GM12878 (cell line): ENCODE results near the gene PROSER2. TPM values are rescaled to one million over a fixed set of nuclear protein-coding genes. Genes with fewer than 3 reads are reported as not detected.

Experiments used
- ATAC-seq: fragments of 200-7000 bp; cut with Tn5 transposase; 3 replicates; pipeline ENCODE4 v1.9.1; 2020; ENCODE audit warnings: mild to moderate bottlenecking, moderate library complexity
- BruUV-seq: library from RNA; stranded (reverse); fragments of 400-500 nt; replicated peaks from 2 replicates; lab custom pipeline; 2021; lab: Mats Ljungman, UMichigan
- CTCF ChIA-PET: fragments of 300-600 bp; sonication (Branson Sonifier 250); formaldehyde crosslinking; extraction: SDS; loops from one replicate; lab custom pipeline; 2021; ENCODE audit warnings: inconsistent platforms; lab: Yijun Ruan, JAX
- POLR2A ChIA-PET: fragments of 350-600 bp; formaldehyde crosslinking; extraction: SDS; loops from one replicate; lab custom pipeline; 2021; ENCODE audit warnings: inconsistent platforms; lab: Charles Lee
- RAD21 ChIA-PET: fragments of 300-600 bp; sonication (Branson Sonifier 250); formaldehyde crosslinking; loops from one replicate; lab custom pipeline; 2023; ENCODE audit warnings: antibody characterized with exemption; ENCODE audit not compliant: unreplicated experiment; lab: Charles Lee
- SMC1A ChIA-PET: fragments of 300-600 bp; sonication (Branson Sonifier 250); formaldehyde crosslinking; loops from one replicate; lab custom pipeline; 2023; ENCODE audit not compliant: unreplicated experiment, uncharacterized antibody; lab: Charles Lee
- DNase-seq: peaks from one replicate; pipeline ENCODE4 v3.0.0-alpha.2; 2011; ENCODE audit warnings: low read depth, low spot score
- FAIRE-seq: peaks from 3 replicates; lab custom pipeline; 2011; peaks lifted over from hg19 to GRCh38; lab: Jason Lieb, UNC
- H2AFZ ChIP-seq: 2 replicates; pipeline ENCODE4 v1.6.0; 2011; ENCODE audit warnings: low read depth, low read length, control low read depth; ENCODE audit not compliant: control insufficient read depth
- H3K27ac ChIP-seq: 2 replicates; pipeline ENCODE4 v1.5.1; 2011; ENCODE audit warnings: control low read depth; ENCODE audit not compliant: control insufficient read depth, insufficient read depth
- H3K27me3 ChIP-seq, 2 experiments: replicated peaks in 1 of 2; 2 replicates each; pipeline versions ENCODE4 v1.6.0 to v1.6.1; 2011; ENCODE audit warnings: low read length in 1 of 2; ENCODE audit not compliant: control insufficient read depth in 2 of 2, insufficient read depth in 2 of 2
- H3K36me3 ChIP-seq, 2 experiments: 2 replicates each; pipeline ENCODE4 v1.5.1; 2011; ENCODE audit warnings: low read length in 1 of 2; ENCODE audit not compliant: control insufficient read depth in 2 of 2, insufficient read depth in 2 of 2
- H3K4me1 ChIP-seq: 2 replicates; pipeline ENCODE4 v1.6.1; 2011; ENCODE audit warnings: mild to moderate bottlenecking, low read length, moderate library complexity, mixed read lengths; ENCODE audit not compliant: control insufficient read depth, insufficient read depth
- H3K4me2 ChIP-seq: 2 replicates; pipeline ENCODE4 v1.6.0; 2011; ENCODE audit warnings: control low read depth; ENCODE audit not compliant: control insufficient read depth, insufficient read depth
- H3K4me3 ChIP-seq: fragments of 200-600 bp; sonication (generic); 2 replicates; pipeline ENCODE4 v1.5.1; 2016
- H3K79me2 ChIP-seq: 2 replicates; pipeline ENCODE4 v1.6.0; 2011; ENCODE audit warnings: low read length; ENCODE audit not compliant: control insufficient read depth, insufficient read depth
- H3K9ac ChIP-seq: 2 replicates; pipeline ENCODE4 v1.8.0; 2011; ENCODE audit warnings: low read length, control low read depth, mixed read lengths; ENCODE audit not compliant: control insufficient read depth, insufficient read depth
- H3K9me3 ChIP-seq: replicated peaks from 3 replicates; pipeline ENCODE4 v1.5.1; 2011; ENCODE audit warnings: mild to moderate bottlenecking, low read length; ENCODE audit not compliant: control insufficient read depth, insufficient read depth
- H4K20me1 ChIP-seq: 2 replicates; pipeline ENCODE4 v1.6.0; 2011; ENCODE audit not compliant: control insufficient read depth, insufficient read depth
- EED ChIP-seq: sonication (generic); IDR thresholded peaks from 2 replicates; pipeline ENCODE4 v1.6.1; 2016; ENCODE audit warnings: antibody characterized with exemption, low read depth
- MTA3 ChIP-seq: IDR thresholded peaks from 2 replicates; pipeline ENCODE4 v1.6.1; 2012; ENCODE audit warnings: low read length, inconsistent platforms, borderline replicate concordance
- NR2C2 ChIP-seq: IDR thresholded peaks from 2 replicates; pipeline ENCODE4 v1.6.1; 2011; ENCODE audit warnings: borderline replicate concordance, low read depth; ENCODE audit not compliant: control insufficient read depth, insufficient read length
- WGBS: methylation state at CpG from one replicate; pipeline ENCODE4 v1.1.6; 2016; ENCODE audit warnings: low lambda C conversion rate; ENCODE audit not compliant: insufficient replicate concordance, insufficient coverage; ENCODE audit errors: missing lambda C conversion rate; 5-methylcytosine and 5-hydroxymethylcytosine counted together
- in situ Hi-C: fragments of 300-500 bp; cut with MboI; formaldehyde crosslinking; loops from 9 replicates; pipeline ENCODE4 v1.14.3; 2018; ENCODE audit warnings: mixed read lengths
- intact Hi-C: fragments of 100-400 bp; cut with micrococcal nuclease; formaldehyde crosslinking; loops from one replicate; pipeline ENCODE4 v1.14.2; 2022; ENCODE audit not compliant: unreplicated experiment
- polyA plus RNA-seq, 11 experiments: library from polyadenylated mRNA; depleted of rRNA in 4 of 11; unstranded in 6 of 11; stranded (reverse) in 5 of 11; fragments of >200 nt; fragmentation: Nextera tagmentation in 4 of 11; fragmentation: Illumina TruSeq in 1 of 11; extraction: Ambion mirVana in 4 of 11; extraction: Trizol in 1 of 11; gene quantifications; 1 replicate in 1 of 11; 2 replicates in 10 of 11; pipeline versions ENCODE4 v1.2.1 to v1.2.3, GENCODE V29; 2011 to 2016; ENCODE audit warnings: inconsistent platforms in 2 of 11, missing spikeins in 2 of 11, low read depth in 1 of 11
- total RNA-seq, 4 experiments: library from RNA; depleted of rRNA in 3 of 4; stranded (reverse); fragments of >200 nt in 3 of 4; fragmentation: Illumina TruSeq in 1 of 4; extraction: Trizol in 1 of 4; gene quantifications; 2 replicates each; pipeline versions ENCODE4 v1.2.1 to v1.2.3, GENCODE V29; 2013 to 2021
- TF ChIP-seq, protein P1 (sequence below): IDR thresholded peaks from 2 replicates; pipeline ENCODE4 v1.6.1; 2012; ENCODE audit warnings: low read length, inconsistent platforms

Gene PROSER2
- total and polyA plus RNA-seq, 10 of the 15 experiments (the other 5 are each of a cell fraction or from before 2014, with no cell fraction given): 0.04 to 0.25 (median 0.07) TPM; not detected in 6

DNA sequence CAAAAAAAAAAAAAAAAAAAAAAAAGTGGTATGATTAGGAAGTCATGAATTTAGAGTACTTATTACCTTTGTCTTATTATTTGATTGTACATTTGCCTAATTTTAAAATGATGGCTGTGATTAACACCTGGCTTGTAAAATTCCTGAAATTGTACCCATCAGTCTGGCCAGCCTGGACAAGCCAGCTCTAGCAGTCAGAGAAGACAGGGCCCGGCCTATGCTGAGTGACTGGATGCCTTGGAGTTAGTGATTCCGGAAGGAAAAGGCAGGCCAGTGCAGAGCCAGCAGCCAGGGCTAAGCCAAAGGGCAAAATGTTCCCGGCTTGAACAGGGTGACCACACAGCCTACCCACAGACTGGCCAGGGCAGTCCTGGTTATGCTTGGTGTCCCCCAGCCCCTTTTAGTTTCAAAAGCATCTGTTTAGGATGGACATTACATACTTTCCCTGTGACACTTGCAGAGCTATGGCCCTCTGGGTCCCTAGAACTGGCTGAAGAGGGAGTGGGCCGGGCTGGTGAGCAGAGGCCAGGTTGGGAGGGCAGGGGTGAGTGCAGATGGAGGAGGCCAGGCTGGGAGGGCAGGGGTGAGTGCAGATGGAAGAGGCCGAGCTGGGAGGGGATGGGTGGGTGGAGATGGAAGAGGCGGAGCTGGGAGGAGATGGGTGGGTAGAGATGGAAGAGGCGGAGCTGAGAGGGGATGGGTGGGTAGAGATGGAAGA is 61.7 kb downstream of the PROSER2 start:
- in situ Hi-C loops (no loop called here), intact Hi-C loops (no loop called here)
- no TSS peak for BruUV-seq
- DNase-seq: no peak
- ChIA-PET RAD21 (interaction anchor here (0.6 to 1.4 kb wide), 2 partner anchors 102 to 278 kb away, joined by 3 to 4 read pairs; no protein-coding TSS in a partner anchor), CTCF (no interaction called here), SMC1A (no interaction called here), POLR2A (no interaction called here)
- 71% methylated on average over 4 of the region's 7 CpGs for WGBS
- Histone ChIP-seq H3K4me3 (no peak overlapping the region), H3K27ac (no peak overlapping the region), H3K79me2 (no peaks in the 10 kb centered on the region), H3K36me3 (no peaks in the 10 kb centered on the region), H3K27me3 (no peaks in the 10 kb centered on the region), H3K4me2 (no peak overlapping the region), H3K4me1 (peaks cover 13% of the 10 kb centered on the region), H2AFZ (no peak overlapping the region), H4K20me1 (no peaks in the 10 kb centered on the region), H3K9ac (no peak overlapping the region), H3K9me3 (no peaks in the 10 kb centered on the region)
- ATAC-seq: no peak
- TF ChIP-seq EED: no peak
- TF ChIP-seq NR2C2: no peak
- TF ChIP-seq MTA3: no peak
- TF ChIP-seq, protein P1, sequence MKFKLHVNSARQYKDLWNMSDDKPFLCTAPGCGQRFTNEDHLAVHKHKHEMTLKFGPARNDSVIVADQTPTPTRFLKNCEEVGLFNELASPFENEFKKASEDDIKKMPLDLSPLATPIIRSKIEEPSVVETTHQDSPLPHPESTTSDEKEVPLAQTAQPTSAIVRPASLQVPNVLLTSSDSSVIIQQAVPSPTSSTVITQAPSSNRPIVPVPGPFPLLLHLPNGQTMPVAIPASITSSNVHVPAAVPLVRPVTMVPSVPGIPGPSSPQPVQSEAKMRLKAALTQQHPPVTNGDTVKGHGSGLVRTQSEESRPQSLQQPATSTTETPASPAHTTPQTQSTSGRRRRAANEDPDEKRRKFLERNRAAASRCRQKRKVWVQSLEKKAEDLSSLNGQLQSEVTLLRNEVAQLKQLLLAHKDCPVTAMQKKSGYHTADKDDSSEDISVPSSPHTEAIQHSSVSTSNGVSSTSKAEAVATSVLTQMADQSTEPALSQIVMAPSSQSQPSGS: no peak
- FAIRE-seq: no peak
